ENCODE measurements around the gene CDC26.
"Not testable (repeated sequence)": the region's sequence is repeated elsewhere in the genome, so short reads cannot be mapped to it uniquely, and the experiment has no call there.

The CDC26 gene

DNA sequence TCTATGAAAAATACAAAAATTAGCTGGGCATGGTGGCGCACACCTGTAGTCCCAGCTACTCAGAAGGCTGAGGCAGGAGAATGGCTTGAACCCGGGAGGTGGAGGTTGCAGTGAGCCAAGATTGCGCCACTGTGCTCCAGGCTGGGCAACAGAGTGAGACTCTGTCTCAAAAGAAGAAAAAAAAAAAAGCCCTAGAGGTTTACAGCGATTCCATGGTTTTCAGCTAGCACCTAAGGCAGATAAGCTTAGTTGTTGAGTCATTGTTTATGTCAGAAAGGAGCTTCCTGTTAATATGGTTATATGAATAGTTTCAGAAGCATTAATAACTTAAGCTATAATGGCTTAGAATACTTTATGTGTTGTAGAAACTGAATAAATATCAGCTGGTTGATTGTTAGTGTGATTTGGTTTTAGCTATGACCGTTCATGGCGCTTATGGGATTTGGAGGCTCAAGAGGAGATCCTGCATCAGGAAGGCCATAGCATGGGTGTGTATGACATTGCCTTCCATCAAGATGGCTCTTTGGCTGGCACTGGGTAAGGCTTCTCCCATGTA, 14.8 kb upstream of the CDC26 start:
- no peak for DNase-seq

DNA sequence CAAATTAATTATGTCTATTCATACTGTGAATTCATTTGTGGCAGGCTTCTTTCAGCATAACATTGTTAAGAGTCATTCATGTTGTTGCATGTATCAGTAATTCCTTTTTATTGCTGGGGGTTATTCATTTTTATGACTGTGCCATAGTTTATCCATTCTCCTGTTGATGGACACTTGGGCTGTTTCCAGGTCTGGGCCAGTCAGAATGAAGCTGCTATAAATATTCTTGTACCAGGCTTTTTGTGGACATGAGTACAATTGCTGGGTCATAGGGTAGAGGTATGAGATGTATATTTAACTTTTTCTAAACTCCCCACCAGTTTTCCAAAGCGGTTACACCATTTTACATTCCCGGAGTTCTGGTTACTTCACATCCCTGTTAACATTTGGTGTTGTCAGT, 13.7 kb upstream of the CDC26 start:
- DNase-seq: no peak

DNA sequence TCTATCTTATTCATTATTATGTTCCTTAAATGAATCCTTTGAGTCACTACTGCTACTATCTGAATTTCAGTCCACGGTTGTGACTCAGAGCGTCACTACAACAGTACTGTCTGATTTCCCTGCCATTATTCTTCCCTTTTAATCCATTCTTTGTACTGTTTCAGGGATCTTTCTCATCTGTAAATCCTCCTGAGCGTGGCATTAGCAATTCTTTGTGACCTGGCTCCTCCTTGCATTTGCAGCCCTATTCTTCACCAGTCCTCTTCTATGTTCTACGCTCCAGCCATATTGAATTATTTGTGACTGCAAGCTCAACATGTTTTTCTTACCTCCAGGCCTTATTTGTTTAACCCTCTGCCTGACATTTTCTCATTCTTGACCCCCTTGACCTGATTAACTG, 6.0 kb upstream of the CDC26 start:
- DNase-seq: no peak

DNA sequence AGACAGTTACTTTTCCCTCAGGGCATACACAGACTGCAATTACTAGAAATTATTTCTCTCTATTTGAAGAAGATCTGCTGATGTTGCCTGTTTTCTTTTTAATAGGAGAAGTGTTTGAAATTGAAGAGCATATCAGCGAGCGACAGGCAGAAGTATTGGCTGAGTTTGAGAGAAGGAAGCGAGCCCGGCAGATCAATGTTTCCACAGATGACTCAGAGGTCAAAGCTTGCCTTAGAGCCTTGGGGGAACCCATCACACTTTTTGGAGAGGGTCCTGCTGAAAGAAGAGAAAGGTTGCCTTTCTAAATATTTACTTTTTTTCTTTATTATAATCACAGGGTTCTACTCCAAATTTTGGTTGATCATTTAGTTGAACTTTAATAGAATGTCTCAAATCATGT, 3.5 kb upstream of the CDC26 start:
- DNase-seq: no peak

DNA sequence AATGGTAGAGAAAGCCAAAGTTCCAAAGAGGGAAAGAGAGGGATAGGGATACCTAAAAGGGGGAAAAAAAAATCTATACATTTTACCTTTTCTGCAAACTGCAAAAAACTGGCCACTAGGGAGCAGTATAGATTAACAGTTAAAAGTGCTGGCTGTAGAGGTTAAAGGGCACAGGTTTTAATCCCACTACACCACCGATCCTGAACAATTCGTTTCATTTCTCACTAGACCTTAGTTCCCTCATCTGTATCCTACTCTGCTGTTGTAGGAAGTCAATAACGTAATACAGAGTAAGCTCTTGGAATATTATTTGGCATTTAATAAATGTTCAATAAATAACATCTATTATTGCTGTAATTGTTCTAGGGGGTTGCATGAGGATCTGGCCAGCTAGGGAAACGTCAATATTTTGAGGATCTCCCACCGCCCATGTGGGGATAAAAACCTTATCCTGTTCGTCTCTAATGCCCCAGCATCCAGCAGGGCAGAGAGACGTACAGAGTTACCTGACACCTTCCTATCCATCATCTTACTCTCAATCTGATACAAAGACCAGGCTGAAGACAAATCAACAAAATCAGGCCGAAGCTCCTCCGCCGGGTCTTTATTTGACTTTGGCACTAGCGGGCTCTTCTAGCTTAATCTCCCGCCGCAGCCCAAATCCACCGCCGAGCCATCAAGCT, 757 bp downstream of the CDC26 start:
- DNase-seq: peak; percentile 73

DNA sequence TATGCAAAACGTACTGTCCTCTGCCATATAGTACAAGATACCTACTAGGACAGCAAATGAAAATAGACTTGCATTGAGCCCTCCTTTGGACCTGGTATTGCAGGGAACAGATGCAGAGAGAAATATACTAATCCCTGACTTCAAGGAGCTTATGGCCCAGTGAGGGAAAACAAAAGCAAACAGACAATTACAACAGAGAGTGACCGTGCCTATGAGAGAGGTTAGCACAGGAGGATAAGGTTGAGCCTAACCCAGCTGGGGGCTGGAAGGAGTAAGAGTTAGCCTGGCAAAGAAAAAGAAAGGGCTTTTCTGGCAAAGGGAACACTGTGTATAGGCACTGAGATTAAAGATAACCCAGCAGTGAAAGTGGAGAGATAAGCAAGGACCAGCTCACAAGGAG, 5.5 kb downstream of the CDC26 start:
- no peak for DNase-seq

DNA sequence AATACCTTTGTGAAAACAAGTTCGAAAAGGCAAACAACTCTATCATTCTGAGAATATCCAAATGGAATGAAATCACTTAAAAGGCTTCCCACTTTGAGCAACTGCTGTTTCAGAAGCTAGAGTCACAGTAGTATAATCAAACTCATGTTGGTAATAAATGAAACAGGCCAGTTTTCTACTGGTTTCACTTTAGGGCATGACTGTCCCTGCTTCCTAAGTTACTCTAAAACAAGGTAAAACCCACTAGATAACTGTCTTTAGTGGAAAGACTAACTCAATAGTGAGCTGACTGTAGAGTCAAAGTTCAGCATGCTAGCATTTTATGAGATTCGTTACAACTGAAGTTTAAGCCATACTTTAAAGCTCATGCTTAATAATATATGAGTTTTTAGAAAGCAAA, 6.0 kb downstream of the CDC26 start:
- no peak for DNase-seq

DNA sequence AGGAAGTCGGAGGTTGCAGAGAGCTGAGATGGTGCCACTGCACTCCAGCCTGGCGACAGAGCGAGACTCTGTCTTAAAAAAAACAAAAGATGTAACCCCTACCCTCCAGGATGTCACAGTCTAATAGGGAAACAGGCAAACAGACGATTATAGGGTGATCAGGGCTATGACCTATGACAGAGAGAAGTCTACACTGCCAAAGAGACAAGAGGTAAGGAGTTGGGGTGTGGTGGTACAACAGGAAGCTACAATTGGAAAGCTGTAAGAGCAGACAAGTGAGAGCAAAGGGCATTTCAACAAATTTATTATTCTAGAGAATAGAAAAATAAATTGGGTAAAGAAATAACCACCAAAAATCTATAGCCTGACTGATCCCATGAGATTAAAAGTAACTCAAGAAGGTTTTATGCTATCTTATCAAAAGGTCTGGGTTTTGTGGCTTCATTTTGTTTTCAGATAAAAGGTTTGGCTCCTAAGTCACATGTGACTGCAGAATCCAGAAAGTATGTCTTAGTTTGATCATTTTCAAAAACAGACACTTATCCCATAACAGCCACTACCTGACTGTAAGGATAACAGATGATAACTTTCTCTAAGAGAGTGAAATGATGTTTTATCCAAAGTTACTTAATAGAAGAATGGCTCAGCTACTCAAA, 7.3 kb downstream of the CDC26 start:
- DNase-seq: no peak

DNA sequence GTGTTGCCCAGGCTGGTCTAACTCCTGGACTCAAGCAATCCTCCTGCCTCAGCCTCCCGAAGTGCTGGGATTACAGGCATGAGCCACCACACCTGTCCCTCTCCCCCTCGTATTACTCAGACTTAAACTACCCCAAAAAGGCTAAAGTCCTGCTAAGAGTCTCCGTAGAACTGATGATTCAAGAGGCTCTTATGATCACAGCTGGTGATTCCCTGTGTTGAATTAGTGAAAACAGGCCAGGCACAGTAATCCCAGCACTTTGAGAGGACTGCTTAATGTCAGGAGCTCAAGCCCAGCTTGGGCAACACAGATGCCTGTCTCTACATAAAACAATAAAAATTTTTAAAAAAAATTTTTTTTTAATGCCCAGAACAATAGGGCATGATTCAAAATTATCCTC, 9.2 kb downstream of the CDC26 start:
- no peak for DNase-seq

DNA sequence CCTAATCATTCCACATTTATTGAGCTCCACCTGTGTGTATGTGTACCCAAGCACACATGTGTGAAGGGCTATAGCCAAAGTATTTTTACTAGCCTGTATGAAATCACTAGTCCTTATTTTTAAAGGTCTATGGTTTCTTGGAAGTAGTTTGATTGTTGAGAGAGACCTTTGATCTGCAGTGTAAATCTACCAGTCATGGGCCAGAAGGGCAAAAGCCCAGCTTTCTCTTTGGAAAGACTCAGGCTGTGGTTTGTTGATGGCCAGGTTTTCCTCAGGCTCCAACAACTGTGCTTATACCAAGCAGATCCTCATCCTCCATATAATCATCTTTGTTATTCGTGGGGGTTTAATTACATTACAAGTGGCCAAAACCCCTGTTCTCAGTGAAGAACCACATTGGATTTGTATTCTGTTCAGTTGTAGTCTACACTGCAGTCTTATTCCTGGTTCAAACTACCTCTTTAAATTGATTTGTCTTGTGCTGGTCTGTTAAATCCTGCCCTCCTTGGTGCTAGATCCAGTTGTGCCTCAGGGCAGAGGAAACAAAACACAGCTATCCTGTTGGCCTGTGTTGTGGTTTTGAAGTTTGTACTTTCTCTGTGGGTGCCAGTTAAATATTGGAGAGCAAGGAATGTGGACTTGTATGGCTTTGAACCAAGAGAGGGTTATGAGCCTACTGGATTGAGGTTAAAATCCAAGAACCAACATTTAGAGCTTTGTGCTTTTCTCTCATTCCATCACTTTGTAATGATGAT, 13.3 kb downstream of the CDC26 start:
- no peak for DNase-seq

DNA sequence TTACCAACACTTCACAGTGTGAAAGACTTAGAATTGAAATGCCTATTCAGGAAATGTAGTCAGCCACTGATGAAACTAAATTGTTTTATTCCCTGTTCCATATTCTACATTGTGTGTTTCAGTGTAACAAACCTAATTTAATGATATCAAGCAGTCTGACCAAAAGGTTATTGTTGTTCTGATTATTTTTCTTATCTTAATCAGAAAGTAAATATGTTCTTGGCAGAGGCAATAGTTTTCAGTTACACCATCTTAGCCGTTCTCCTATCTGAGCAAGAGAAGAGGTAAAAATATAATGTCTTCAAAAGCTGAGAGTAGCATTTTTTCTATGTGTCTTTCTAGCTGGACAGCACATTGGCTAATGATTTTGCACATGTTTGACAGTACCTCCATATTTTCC, 17.1 kb downstream of the CDC26 start:
- no peak for DNase-seq

DNA sequence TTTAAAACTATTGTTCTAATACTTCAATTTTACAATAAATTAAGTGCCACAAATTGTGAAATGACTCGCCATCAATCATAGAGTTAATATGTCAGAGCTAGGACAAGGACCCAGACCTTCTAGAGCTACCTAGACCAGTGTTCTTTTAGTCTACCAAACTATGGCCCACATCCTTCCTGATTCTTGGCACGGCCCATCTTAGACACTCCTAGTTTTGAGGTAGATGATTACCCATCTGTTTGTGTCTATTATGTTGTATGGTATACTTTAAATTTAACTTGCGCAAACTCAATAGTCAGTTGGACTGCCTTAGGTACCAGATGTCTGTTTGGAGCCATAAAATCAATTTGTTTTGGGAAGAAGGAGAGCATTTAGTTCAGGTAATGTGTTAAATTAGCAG, 17.5 kb downstream of the CDC26 start:
- no peak for DNase-seq

DNA sequence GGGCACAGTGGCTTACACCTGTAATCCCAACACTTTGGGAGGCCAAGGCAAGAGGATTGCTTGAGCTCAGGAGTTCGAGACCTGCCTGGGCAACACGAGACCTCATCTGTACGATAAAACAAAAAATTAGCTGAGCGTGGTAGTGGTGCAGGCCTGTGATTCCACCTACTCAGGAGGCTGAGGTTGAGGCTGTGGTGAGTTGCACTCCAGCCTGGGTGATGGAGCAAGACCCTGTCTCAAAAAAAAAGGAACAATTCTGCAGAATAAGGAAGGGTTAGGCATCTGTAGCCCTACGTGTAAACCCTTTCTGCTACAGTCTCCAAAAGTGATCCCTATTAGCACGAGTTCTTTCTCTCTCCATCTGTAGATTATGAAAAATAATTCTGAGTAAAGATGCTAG, 19.9 kb downstream of the CDC26 start:
- no peak for DNase-seq

DNA sequence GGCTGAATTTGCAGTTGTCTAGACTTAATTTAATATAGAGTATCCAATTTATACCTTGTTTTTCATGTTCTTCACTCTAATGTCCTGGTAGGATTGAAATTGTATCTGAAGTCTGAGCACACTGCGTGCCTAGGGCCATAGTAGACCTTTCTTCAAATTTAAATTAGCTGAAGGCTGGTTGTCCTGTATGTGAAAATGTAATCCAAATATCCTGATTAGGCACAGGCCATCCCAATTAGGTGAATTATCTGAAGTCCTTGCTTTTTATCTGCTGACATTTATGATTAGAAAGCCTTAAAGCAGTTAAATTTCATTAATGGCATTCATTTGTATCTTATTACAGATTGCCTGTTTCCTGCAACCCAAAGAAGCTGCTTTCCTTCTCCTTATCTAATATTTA, 20.4 kb downstream of the CDC26 start:
- no peak for DNase-seq

DNA sequence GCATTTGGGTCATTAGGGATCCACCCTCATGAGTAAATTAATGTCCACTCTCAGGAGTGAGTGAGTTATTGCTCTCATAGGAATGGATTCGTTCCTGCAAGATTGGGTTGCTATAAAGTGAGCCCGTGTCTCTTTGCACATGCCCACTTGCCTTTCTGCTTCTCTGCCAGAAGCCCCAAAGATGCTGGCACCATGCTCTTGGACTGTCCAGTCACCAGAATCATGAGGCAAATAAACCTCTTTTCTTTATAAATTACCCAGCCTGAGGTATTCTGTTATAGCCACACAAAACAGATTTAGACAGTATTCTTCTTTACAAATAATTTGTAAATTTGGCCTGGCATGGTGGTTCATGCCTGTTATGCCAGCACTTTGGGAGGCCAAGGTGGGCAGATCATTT, 24.6 kb downstream of the CDC26 start:
- no peak for DNase-seq

DNA sequence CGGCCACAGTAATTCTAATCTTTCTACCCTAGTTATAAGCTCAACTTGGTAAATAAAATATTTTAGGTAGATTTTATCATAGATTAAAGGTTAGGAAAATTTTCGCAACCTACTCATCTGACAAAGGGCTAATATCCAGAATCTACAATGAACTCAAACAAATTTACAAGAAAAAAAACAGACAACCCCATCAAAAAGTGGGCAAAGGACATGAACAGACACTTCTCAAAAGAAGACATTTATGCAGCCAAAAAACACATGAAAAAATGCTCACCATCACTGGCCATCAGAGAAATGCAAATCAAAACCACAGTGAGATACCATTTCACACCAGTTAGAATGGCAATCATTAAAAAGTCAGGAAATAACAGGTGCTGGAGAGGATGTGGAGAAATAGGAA, 25.7 kb downstream of the CDC26 start:
- not testable (repeated sequence) for DNase-seq

DNA sequence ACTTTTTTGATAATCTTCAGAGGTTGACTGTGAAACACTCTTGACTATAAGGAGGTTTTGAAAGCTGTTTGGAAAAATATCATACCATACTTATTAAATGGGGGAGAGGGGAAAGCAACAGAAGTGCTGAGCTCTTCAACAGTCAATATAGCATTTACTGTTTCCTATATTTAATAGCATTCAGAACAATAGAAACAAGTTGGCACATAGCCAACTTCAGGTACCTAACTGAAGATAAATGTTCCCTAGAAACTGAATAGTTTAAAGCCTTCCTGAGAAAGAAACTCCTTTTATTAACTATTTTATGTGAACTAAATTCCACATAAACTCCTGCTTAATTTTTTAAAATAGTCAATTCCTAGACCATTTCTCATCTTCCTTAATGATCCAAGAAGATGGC, 27.7 kb downstream of the CDC26 start:
- DNase-seq: no peak

DNA sequence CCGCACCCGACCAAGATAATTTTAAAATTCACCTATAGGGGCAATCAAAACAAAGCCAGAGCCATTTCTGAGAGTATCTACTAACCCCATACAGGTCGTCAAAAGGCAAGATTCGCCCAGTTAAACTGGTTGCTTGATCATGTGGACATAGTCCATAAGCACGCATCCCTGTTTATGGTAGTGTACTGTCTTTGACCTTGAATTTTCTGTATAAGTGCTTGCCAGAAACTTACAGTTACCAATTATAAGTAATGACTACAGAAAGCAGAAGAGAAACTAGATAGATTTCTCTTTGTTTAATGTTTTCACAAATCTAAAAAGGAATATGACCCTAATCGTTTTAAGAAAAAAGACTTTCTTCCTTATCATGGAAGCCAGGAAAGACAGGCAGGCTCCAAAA, 28.4 kb downstream of the CDC26 start:
- no peak for DNase-seq

DNA sequence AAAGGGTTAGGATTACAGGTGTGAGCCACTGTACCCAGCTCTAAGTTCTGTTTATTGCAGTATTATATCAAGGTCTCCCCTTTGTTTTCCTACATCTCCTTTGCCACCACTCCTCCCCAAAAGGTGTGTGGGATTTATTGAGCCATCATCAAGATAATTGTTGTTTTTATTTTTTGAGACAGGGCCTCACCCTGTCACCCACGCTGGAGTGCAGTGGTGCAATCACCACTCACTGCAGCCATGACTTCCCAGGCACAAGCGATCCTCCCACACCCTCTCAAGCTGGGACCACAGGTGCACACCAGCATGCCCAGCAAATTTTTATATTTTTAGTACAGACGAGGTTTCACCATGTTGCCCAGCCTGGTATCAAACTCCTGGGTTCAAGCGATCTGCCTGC, 29.5 kb downstream of the CDC26 start:
- no peak for DNase-seq

DNA sequence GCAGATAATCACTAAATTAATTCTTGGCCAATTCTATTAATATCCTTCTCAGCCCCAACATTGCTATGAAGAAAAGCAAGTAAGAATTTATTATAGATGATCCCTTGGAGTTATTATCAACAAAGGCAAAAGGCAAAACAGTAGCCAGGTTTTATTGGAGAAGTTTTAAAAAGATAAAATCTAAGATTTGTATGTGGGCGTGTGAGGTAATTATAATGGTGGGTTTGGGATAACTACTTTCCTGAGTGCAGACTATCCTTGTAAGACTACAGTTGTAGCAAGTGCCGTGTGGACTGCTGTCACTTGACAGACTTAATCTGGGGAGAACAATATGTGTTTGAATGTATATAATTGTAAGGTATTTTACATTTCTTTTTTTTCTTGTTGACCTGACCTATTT, 30.8 kb downstream of the CDC26 start:
- no peak for DNase-seq

DNA sequence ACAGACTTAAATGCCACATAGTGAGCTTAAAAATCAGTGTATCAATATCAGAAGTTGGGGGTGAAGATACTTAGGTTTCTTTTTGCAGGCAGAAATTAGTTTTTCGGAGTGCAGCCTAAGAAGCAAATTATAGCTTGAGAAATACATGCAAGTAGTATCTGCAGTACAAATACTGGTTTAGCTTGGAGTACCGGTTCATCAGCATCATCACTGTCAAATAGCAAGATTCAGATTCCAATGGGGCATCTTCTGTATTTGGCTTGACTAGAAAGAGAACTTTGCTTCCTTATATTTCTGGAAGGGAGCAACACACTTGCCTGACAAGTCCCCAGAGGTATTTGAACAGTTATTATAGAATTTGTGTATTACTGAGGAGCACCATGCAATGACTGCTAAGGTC, 34.2 kb downstream of the CDC26 start:
- DNase-seq: no peak

DNA sequence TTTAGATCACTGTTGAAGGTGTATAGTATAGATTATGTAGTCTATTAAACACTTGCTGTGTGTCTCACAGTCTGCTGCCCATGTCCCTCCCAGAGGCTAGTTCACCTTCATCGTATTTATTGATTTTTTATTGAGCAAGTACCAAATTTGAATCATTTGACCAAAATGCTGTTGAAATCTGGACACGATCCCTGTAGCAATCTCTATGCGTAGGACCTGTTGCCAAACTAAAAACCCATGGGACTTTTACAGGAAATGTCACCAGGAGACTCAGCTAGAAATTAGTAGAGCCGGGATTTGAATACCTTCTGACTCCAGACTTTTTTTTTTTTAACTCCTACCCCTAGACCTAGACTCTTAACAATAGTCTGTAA, 36.5 kb downstream of the CDC26 start:
- no peak for DNase-seq

DNA sequence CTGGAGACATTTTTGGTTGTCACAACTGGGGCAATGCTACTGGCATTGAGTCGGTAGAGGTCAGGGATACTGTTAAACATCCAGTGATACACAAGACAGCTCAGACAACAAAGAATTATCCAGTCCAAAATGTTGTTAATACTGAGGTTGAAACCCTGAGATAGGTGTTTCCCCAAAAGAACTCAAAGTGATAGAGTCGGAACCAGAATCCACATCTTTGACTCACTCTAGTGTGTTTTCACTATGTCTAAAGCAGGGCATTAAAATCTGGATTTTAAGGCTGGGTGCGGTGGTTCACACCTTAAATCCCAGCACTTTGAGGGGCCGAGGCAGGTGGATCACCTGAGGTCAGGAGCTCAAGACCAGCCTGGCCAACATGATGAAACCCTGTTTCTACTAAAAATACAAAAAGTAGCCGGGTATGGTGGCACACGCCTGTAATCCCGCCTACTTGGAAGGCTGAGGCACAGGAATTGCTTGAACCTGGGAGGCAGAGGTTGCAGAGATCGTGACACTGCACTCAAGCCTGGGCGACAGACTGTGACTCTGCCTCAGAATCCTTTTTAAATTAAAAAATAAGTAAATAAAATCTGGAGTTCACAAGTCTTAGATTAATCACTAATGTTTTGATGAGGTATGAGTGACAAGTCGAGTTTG, 37.0 kb downstream of the CDC26 start:
- DNase-seq: no peak

DNA sequence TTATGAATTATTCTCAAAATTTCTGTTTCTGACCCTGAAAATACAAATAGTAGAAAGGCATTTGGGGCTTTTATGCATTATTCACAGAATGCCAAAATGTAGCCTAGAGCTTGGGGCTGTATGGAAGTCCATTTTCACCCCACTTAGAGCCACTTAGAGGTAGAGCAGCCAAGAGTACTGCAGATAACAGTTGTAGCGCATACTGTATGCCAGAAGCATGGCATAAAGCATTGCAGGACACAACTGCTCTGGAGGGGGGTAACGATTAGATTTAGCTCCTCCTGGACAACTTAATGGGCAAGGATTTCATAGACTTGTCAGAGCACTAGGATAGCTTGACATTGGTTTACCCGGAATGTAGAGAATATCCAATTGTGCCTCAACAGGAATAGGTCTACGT, 38.3 kb downstream of the CDC26 start:
- no peak for DNase-seq

Measured in CD4-positive, alpha-beta T cell treated with Interleukin-12 subunit alpha and Interleukin-12 subunit beta, for 1 hour (primary cell).